ENCODE measurements around the gene HIPK3.
A peak's percentile ranks its signal among the peaks of the same experiment; 100 is the strongest.
"Not testable (repeated sequence)": the region's sequence is repeated elsewhere in the genome, so short reads cannot be mapped to it uniquely, and the experiment has no call there.

The HIPK3 gene

GRCh38 chr11:33296695-33297094 lies 39.5 kb downstream of the HIPK3 start:
- DNase-seq (ENCODE audit: low read depth in 1 of 2, low spot score in 1 of 2): no peak

GRCh38 chr11:33303541-33303940 lies 46.4 kb downstream of the HIPK3 start:
- DNase-seq (ENCODE audit: low read depth in 1 of 2, low spot score in 1 of 2): no peak

DNA sequence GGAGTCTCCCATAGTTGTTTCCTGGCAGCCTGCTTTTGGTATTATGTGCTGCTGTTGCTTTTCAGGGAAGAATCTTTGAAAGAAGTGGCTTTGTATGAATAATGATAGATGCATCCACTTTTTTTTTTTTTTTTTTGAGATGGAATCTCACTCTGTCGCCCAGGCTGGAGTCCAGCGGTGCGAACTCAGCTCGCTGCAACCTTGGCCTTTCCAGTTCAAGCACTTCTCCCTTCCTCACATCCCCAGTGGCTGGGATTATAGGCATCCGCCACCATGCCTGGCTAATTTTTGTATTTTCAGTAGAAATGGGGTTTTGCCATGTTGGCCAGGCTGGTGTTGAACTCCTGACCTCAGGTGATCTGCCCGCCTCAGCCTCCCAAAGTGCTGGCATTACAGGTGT lies 49.6 kb downstream of the HIPK3 start:
- DNase-seq (ENCODE audit: low read depth in 1 of 2, low spot score in 1 of 2): not testable (repeated sequence)

DNA sequence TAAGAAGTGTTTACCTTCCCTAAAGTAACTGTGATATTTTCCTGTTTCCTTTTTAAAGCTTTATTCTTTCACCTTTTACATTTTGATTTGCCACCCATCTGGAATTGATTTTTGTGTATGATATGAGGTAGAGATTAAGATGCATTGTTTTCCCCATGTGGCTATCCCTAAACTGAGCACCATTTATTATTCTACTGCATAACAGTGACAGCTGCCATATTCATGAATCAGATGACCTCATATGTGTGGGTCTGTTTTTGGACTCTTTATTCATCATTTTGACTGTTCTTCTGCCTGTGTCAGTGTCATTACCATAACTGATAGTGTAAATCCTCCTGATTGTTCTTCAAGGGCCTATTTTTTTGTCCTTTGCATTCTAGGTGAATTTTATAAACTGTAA lies 50.8 kb downstream of the HIPK3 start:
- DNase-seq (ENCODE audit: low read depth in 1 of 2, low spot score in 1 of 2): no peak

GRCh38 chr11:33309118-33309517 lies 51.9 kb downstream of the HIPK3 start:
- DNase-seq (ENCODE audit: low read depth in 1 of 2, low spot score in 1 of 2): no peak

- no peak for DNase-seq (ENCODE audit: low read depth in 1 of 2, low spot score in 1 of 2)
Observed at GRCh38 chr11:33310720-33311500, 53.7 kb downstream of the HIPK3 start.

- DNase-seq (ENCODE audit: low read depth in 1 of 2, low spot score in 1 of 2): no peak
Observed at GRCh38 chr11:33311680-33312079, 54.5 kb downstream of the HIPK3 start.

DNA sequence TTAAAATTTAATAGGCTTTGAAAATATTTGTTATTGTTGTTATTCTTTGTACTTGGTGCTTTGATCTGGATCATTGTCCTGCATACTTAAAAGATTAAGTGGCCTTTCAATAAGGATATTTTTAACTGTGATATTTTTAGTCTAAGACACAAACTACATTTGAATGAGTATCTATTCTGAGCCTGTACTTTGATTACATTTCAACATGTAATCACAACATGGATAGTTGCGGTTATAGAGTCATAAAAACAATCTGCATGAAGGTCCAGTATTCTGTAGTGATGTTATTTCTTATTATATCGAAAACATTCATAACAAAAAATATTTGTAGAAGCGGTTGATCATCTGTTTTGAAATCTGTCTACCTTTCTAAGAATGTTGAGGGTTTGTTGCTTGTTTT lies 58.6 kb downstream of the HIPK3 start:
- DNase-seq (ENCODE audit: low read depth in 1 of 2, low spot score in 1 of 2): no peak

GRCh38 chr11:33317662-33318061 lies 60.5 kb downstream of the HIPK3 start:
- no peak for DNase-seq (ENCODE audit: low read depth in 1 of 2, low spot score in 1 of 2)

GRCh38 chr11:33320016-33320813 lies 63.0 kb downstream of the HIPK3 start:
- DNase-seq (ENCODE audit: low read depth in 1 of 2, low spot score in 1 of 2): no peak

DNA sequence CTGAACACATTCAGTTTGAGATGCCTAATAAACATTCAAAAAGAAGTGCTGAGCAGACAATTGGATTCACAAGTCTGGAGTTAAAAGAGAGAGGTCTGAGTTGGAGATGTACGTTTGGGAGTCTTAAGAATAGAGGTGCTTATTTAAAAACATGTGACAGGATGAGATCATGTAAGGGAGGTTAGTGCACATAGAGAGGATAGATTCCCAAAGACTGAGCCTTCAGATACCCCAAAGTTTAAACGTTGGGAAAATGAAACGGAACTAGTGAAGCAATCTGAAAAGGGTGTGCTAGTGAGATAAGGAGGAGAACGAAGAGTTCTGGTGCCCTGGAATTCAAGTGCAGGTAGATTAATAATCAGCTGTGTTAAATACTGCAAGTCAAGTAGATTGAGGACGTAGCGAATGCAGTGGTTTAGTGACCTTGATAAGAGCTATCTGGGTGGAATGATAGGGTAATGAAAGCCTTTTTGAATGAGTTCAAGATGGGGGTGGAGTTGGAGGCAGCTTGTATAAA lies 63.7 kb downstream of the HIPK3 start:
- no peak for DNase-seq (ENCODE audit: low read depth in 1 of 2, low spot score in 1 of 2)

DNA sequence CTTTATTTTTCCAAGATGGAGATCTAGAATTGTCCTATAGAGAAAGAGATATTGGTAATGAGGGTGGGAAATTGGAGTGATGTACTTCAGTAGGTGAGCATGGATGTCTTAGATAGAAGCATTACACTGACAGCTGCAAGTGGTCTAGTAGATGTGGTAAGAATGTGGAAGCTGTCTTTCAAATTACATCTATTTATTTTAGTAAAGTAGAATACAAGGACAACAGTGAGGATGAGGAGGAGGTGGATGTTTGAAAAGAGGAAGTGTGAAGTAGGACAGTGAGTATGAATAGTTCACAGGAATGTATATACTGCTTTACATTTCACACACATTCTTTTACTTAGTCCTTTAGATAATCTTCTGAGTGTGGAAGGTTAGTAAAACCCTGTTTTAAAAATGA lies 64.2 kb downstream of the HIPK3 start:
- DNase-seq (ENCODE audit: low read depth in 1 of 2, low spot score in 1 of 2): no peak

DNA sequence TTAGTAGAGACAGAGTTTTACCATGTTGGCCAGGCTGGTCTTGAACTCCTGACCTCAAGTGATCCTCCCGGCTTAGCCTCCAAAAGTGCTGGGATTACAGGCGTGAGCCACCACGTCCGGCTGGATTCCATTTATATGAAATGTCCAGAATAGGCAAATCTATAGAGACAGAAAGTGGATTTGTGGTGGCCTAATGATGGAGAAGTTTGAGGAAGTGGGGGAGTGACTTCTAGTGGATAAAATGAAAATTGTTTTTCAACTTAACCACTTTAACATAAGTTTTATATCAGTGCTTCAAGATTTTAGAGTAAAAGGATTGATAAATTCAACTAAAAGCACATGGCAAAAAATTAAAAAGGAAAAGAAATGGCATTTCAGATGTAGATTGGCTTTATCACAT lies 66.2 kb downstream of the HIPK3 start:
- DNase-seq (ENCODE audit: low read depth in 1 of 2, low spot score in 1 of 2): no peak

GRCh38 chr11:33324302-33324985 lies 67.3 kb downstream of the HIPK3 start:
- no peak for DNase-seq (ENCODE audit: low read depth in 1 of 2, low spot score in 1 of 2)

GRCh38 chr11:33325451-33325850 lies 68.3 kb downstream of the HIPK3 start:
- DNase-seq (ENCODE audit: low read depth in 1 of 2, low spot score in 1 of 2): no peak

GRCh38 chr11:33329705-33330329 lies 72.6 kb downstream of the HIPK3 start:
- DNase-seq (ENCODE audit: low read depth in 1 of 2, low spot score in 1 of 2): peak in 1 of 2 donors; percentile 5

- no peak for DNase-seq (ENCODE audit: low read depth in 1 of 2, low spot score in 1 of 2)
Observed at GRCh38 chr11:33333816-33334215, 76.6 kb downstream of the HIPK3 start.

DNA sequence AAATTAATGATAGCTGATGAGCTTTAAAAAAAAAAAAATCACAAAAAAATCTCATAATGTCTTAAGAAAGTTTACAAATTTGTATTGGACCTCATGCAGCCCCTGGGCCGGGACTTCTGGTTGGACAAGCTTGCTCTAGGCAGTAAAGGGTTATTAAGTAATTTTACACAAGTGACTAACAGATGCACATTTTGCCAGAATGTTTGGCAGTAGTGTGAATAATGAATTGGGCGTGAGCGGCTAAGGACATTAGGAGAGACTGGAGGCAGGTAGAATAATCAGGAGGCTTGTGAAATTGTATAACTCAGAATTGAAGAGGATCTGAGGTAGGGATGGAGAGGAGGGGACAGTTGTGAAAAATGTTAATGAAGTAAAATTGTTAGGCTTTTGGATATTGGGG lies 77.4 kb downstream of the HIPK3 start:
- no peak for DNase-seq (ENCODE audit: low read depth in 1 of 2, low spot score in 1 of 2)

GRCh38 chr11:33339247-33339646 lies 82.1 kb downstream of the HIPK3 start:
- DNase-seq (ENCODE audit: low read depth in 1 of 2, low spot score in 1 of 2): no peak

- DNase-seq (ENCODE audit: low read depth in 1 of 2, low spot score in 1 of 2): no peak
Observed at GRCh38 chr11:33344611-33345010, 87.4 kb downstream of the HIPK3 start.

- no peak for DNase-seq (ENCODE audit: low read depth in 1 of 2, low spot score in 1 of 2)
Observed at GRCh38 chr11:33347490-33348125, 90.4 kb downstream of the HIPK3 start.
